ENCODE measurements around the gene CAVIN2. TPM values are rescaled to one million over a fixed set of nuclear protein-coding genes. Genes with fewer than 3 reads are reported as not detected.

CAVIN2 gene
- total and polyA plus RNA-seq, 9 of the 15 experiments (the other 6 are each of a cell fraction or from before 2014, with no cell fraction given), result 20.6 to 92.4 (median 69.0) TPM

- no peak overlapping the region for H2AFZ ChIP-seq (ENCODE audit: low read depth, low read length)
- no peaks in the 10 kb centered on the region for H3K9me1 ChIP-seq (ENCODE audit: control insufficient read depth, insufficient read depth, low read length)
- DNase-seq (ENCODE audit: extremely low read depth in 1 of 4, low spot score in 3 of 4) (no peak), ATAC-seq (no peak), FAIRE-seq (no peak)
- 0 out of 3 replicates have a peak, but pooled peaks cover 4% of the 10 kb centered on the region for H3K79me2 ChIP-seq (ENCODE audit: control insufficient read depth, insufficient read depth, low read length)
- intact Hi-C loops (cut with micrococcal nuclease) (no loop called here), in situ Hi-C loops (cut with MboI) (no loop called here)
- no peaks in the 10 kb centered on the region for H4K20me1 ChIP-seq (replicated peaks; ENCODE audit: control insufficient read depth, insufficient read depth, low read length)
- no peak for TF ChIP-seq TAF7 (tag; IDR thresholded peaks at IDR 0.05)
- TF ChIP-seq MLX (CRISPR knock-in tag; conservative IDR thresholded peaks at IDR 0.05), result no peak
- no peak for TF ChIP-seq HDAC1 (IDR thresholded peaks at IDR 0.05)
- TF ChIP-seq HNRNPL (IDR thresholded peaks at IDR 0.05; ENCODE audit: low read depth, low read length), result no peak
- no peak for TF ChIP-seq ZNF12 (CRISPR knock-in tag; IDR thresholded peaks at IDR 0.05)
- TF ChIP-seq CHD1 (IDR thresholded peaks at IDR 0.05; ENCODE audit: low read length), result no peak
- TF ChIP-seq HMGN3 (IDR thresholded peaks at IDR 0.05; ENCODE audit: borderline replicate concordance, extremely low read depth, insufficient read length, low read depth, low read length), result no peak
- TF ChIP-seq HDAC8 (tag; IDR thresholded peaks at IDR 0.05), result no peak
- TF ChIP-seq TCF7L2 (IDR thresholded peaks at IDR 0.05; ENCODE audit: low read depth, low read length), result no peak
- no peak for TF ChIP-seq CREBBP (IDR thresholded peaks at IDR 0.05; ENCODE audit: low read depth, low read length)
- no peak for TF ChIP-seq CGGBP1 (CRISPR knock-in tag; IDR thresholded peaks at IDR 0.05)
- H3K4me1 ChIP-seq (replicated peaks in 1 of 2; ENCODE audit: control insufficient read depth in 2 of 2, insufficient read depth in 2 of 2, low read length in 2 of 2), result no peaks in the 10 kb centered on the region; a peak in 1 of 5 replicates
- no peaks in the 10 kb centered on the region for H3K36me3 ChIP-seq (ENCODE audit: control insufficient read depth, insufficient read depth, low read length)
- no peaks in the 10 kb centered on the region for H3K27me3 ChIP-seq (ENCODE audit: control insufficient read depth in 2 of 2, insufficient read depth in 2 of 2, low read length in 2 of 2)
- no peak overlapping the region for H3K4me3 ChIP-seq
- BruUV-seq (replicated peaks), result no TSS peak
- H3K9me3 ChIP-seq (replicated peaks; ENCODE audit: control insufficient read depth, insufficient read depth, low read depth, low read length), result no peaks in the 10 kb centered on the region
- H3K9ac ChIP-seq (ENCODE audit: insufficient read depth in 1 of 2, low read depth in 2 of 2, low read length in 2 of 2), result no peak overlapping the region
- no peak overlapping the region for H3K4me2 ChIP-seq (ENCODE audit: insufficient read depth, low read length)
- ChIA-PET CTCF (ENCODE audit: low intra/inter-chr PET ratio) (no interaction called here), POLR2A (interaction anchor here (1.3 kb wide), 1 partner anchor 18 kb away, joined by 3 read pairs; no protein-coding TSS in a partner anchor)
- WGBS (ENCODE audit: insufficient coverage, low coverage, missing lambda C conversion rate), result 74% methylated on average over 3 of the region's 3 CpGs
- no peak overlapping the region for H3K27ac ChIP-seq (ENCODE audit: extremely low read depth, low read depth, low read length)
These were observed 41.7 kb upstream of the CAVIN2 start for GRCh38 chr2:191888400-191889166.

Measured in K562 (cell line).